Stimulated activated CD4-positive, alpha-beta T cell treated with anti-CD3 and anti-CD28 coated beads, Interleukin-2, amount 100 ng/mL, for 48 hours (primary cell): ENCODE measurements around the gene ALKBH3.

Experiments used
- DNase-seq, 2 donors: peaks; one replicate each; pipeline ENCODE4 v3.0.0-alpha.2; 2020

Gene ALKBH3

DNA sequence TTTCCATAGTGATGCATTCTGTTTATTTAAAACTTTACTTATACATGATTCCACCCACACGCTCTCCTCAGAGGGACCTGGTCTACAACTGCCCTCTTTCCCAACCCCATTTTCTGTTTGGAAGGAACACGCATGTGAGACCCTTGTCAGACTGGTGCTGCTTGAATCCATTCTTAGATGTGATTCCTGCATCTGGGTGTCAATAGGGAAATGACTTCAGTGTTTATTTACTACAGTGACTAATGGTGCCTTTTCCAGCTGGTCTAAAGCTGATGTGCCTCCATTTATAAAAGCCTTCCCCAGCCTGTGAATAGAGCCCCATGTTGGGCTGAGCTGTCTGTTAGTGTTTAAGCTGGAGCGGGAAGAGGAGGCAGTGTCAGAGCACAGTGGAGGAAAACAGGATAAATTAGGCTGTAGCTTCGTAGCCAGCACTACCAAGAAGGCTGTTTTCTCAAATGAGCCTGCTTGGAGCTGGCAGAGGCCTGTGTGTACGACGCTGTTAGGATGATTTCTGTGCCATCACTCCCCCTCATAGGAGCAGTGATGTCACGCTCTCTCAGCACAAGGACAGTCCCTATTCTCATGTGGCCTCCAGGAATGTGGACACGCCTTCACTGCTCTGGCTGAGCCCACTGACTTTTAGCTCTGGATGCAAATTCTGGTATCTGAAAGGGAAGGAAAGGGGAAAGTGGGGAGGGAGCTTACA lies 42.9 kb downstream of the ALKBH3 start:
- DNase-seq, result no peak

- DNase-seq, result no peak
These were observed 43.7 kb downstream of the ALKBH3 start for GRCh38 chr11:43924112-43924855.

DNA sequence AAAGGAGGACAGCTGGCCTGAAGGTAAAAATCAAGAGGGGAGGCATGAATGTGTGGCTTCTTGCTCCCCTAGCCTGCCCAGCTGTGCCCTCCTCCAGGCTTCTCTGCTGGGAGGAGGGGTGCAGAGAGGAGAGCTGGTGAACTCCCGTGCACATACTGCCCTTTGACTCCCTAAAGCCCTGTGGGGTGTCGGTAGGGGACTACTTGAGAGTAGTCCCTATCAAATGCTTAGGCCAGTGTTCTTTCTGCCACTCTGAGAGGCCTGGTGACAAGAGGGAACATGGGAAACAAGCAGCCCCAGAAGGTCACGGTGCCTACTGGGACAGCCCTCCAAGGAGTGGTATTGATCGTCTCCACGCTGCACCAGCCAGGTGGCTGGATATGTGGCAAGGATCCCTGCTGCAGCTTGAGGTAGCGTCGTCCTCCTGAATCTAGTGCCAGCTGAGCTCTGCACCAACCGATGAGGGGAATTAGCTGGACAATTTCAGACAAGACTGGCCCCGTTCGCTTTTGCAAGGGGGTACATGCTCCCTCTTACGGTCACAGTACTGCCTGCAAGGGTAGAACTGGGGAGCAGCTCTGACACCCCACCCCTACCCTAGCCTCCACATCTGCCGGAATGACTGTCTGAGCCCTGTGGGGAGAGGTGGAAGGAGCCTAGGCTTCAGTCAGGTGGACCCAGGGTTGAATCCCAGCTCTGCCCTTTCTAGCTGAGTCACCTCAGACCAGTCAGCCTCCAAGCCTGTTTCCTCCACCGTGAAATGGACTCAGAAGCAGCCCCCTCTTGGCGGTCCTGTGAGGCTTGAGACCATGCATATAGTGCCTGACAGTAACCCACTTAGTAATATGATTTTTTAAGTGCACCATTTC lies 44.7 kb downstream of the ALKBH3 start:
- DNase-seq, result no peak

DNA sequence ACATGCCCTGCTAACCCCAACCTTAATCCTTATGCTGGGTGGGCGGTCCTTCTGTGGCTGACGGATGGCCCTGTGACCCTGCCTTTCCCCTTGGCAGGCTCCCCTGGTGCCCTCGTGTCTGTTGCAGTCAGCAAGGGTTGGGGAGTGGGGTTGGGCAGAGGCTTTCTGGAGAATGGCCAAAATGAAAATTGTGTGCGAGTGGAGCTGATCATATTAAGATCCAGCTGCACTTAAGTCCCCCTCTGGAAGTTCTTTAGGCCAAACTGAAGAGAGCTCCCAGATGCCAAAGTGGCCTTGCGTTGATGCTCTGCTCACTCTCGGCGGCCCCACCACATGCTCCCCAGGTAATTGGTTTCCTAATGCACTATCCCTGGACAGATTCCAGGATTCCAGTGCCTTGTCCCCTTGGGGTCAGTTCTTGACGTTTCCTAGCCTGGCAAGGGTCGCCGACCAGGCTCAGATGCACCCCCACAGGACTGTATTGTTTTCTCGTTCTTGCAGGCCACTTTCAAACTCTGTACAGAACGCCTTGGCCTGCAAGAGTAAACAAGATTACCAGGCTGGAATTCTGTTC lies 45.4 kb downstream of the ALKBH3 start:
- no peak for DNase-seq

- DNase-seq, result no peak
These were observed 46.4 kb downstream of the ALKBH3 start for GRCh38 chr11:43927070-43927469.

DNA sequence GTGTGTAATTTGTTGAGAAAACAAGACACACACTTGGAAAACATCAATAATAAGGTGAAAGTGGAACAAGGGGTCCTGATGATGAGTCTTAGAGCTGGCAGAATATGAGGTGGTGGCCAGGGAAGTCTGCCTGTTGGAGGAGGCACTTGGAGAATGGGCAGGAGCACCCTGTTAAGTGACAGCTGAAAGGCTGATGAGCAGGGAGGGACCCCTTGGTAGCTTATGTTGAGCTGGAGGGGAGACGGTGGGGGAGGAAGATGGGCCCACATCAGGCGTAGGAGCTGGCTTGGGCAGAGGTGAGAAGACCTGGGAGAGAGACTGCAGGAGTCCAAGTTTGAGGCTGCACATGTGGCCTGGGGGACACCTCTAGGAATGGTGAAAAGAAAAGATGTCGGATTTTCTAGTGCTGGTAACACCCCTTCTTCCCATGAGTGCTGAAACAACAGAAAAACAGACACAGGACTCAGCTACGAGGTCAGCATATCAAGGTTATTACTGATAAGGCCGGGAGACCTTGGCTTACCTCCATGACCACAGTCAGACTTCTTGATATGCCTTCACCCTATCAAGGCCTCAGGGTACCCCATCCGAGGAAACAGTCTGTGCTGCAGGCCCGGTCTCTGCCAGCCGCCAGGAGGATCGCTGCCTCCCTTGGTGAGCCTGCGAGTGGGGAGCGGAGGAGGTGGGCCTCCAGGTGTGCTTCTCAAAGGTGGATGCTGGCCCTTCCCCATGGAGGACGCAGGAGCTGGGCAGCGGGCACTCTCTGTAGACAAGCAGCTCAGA lies 47.5 kb downstream of the ALKBH3 start:
- no peak for DNase-seq

GRCh38 chr11:43928721-43929120 lies 48.1 kb downstream of the ALKBH3 start:
- no peak for DNase-seq

DNA sequence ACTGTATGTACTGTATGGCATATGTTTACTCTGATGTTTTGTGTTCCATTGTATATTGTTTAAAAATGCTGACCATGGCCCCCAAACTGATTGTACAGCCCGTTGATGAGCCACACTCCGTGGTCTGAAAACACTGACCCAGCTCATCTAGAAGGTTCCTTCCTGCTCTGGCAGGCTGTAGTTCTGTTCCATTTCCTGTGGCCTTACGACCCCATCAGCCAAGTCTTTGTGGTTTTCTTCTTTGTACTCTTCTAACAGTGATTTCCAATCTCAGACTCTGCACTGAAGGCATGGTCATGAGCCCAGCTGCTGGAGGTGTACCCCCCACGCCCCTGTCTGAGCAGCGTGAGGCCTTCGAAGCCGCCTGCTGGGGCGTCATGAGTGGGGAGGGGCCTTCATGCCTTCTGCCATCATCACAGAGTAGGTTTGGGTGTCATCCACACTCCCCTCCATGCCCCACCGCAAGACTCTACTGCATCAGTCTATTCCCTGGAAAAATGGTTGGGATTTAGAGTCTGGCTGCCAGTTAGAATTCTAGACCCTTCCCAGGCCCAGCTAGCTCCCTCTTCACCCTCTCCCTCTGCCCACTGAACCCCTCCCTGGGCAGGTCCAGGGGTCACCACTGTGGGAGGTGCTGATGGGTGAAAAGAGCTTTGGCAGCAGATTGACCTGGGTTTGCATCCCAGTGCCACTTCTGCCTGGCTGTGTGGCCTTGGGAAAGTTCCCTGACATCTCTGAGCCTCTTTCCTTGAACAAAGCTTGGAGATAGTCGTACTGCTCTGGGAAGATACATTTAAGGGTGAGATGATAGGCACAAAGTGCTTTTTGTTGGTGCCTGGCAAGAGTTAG lies 50.5 kb downstream of the ALKBH3 start:
- DNase-seq, result no peak

- no peak for DNase-seq
These were observed 51.0 kb downstream of the ALKBH3 start for GRCh38 chr11:43931717-43932039.

DNA sequence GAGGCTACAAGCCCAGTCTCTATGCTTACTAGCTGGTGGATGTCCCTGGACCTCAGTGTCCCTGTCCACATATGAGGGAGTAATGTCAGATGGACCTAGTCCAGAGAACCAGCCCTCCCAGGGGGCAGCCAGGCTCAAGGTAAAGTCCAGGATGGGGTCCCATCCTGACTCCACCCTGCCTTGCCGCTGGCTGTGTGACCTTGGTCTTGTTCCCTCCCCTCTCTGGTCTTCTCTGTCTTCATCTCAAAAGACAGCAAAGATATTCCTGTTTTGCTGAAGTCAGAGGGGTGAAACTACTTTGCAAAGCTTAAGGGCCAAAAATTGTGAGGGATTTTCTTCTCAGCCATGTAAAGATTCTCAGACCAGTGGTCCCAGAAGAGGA lies 52.6 kb downstream of the ALKBH3 start:
- DNase-seq, result no peak

GRCh38 chr11:43933608-43934551 lies 53.2 kb downstream of the ALKBH3 start:
- DNase-seq, result no peak

GRCh38 chr11:43934601-43935423 lies 54.2 kb downstream of the ALKBH3 start:
- no peak for DNase-seq

- DNase-seq, result no peak
These were observed 54.9 kb downstream of the ALKBH3 start for GRCh38 chr11:43935424-43935979.

DNA sequence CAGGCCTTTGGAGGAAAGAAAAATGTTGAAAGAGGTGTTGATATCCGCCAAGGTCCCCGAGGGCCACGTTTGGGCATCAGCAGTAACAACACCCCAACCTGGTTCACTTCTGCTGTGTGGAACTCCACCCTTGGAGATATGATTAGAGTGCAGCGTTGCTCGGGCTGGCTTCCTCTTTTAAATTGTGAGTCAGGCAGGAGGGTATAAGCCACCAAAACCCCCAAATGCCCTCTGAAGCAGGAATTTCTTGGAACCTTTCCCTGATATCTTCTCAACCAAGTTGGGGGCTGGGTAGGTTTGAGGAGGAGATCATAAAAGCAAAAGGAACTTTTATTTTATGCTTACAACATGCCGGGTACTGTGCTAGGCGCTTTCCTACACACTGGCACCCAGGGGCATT lies 55.4 kb downstream of the ALKBH3 start:
- DNase-seq, result no peak

- no peak for DNase-seq
These were observed 57.1 kb downstream of the ALKBH3 start for GRCh38 chr11:43937434-43938411.

- no peak for DNase-seq
These were observed 60.8 kb downstream of the ALKBH3 start for GRCh38 chr11:43941257-43941994.
